HUES6 (cell line): ENCODE measurements around the gene RNF7.

Experiments
- H3K27ac ChIP-seq: 2 replicates; pipeline ENCODE4 v1.7.0; 2013; ENCODE audit warnings: low read depth, mild to moderate bottlenecking, low read length, inconsistent platforms
- H3K27me3 ChIP-seq: 2 replicates; pipeline ENCODE4 v1.6.1; 2013; ENCODE audit warnings: low read length; ENCODE audit not compliant: control insufficient read depth, insufficient read depth
- H3K36me3 ChIP-seq: 2 replicates; pipeline ENCODE4 v1.6.1; 2013; ENCODE audit warnings: low read length; ENCODE audit not compliant: control insufficient read depth, insufficient read depth
- H3K4me1 ChIP-seq: 2 replicates; pipeline ENCODE4 v1.6.1; 2013; ENCODE audit warnings: low read length; ENCODE audit not compliant: control insufficient read depth, insufficient read depth
- H3K4me3 ChIP-seq: 2 replicates; pipeline ENCODE4 v1.5.1; 2013; ENCODE audit warnings: low read depth, low read length
- H3K9ac ChIP-seq: one replicate; pipeline ENCODE4 v1.6.1; 2013; ENCODE audit warnings: mild to moderate bottlenecking, low read length
- H3K9me3 ChIP-seq: 2 replicates; pipeline ENCODE4 v1.6.1; 2013; ENCODE audit warnings: low read depth, low read length; ENCODE audit not compliant: control insufficient read depth, insufficient read depth

Gene RNF7

GRCh38 chr3:141710888-141711616 lies 27.0 kb upstream of the RNF7 start:
- Histone ChIP-seq H3K9ac (no peak overlapping the region), H3K9me3 (0 out of 2 replicates have a peak, but pooled peaks cover 1% of the 10 kb centered on the region), H3K4me3 (no peak overlapping the region), H3K36me3 (no peaks in the 10 kb centered on the region), H3K27ac (no peak overlapping the region), H3K27me3 (no peaks in the 10 kb centered on the region), H3K4me1 (no peaks in the 10 kb centered on the region)

GRCh38 chr3:141714671-141715070 lies 23.4 kb upstream of the RNF7 start:
- no peaks in the 10 kb centered on the region for H3K27me3 ChIP-seq
- H3K4me1 ChIP-seq: no peaks in the 10 kb centered on the region
- no peak overlapping the region for H3K27ac ChIP-seq
- no peaks in the 10 kb centered on the region for H3K36me3 ChIP-seq
- H3K9me3 ChIP-seq: 0 out of 2 replicates have a peak, but pooled peaks cover 5% of the 10 kb centered on the region
- H3K9ac ChIP-seq: no peak overlapping the region
- no peak overlapping the region for H3K4me3 ChIP-seq

GRCh38 chr3:141722081-141722480 lies 16.0 kb upstream of the RNF7 start:
- H3K4me1 ChIP-seq: no peaks in the 10 kb centered on the region; the same call in 1 of the 2 replicates
- H3K27ac ChIP-seq: no peak overlapping the region
- no peak overlapping the region for H3K4me3 ChIP-seq
- no peaks in the 10 kb centered on the region for H3K36me3 ChIP-seq
- no peaks in the 10 kb centered on the region for H3K27me3 ChIP-seq
- no peak overlapping the region for H3K9ac ChIP-seq
- H3K9me3 ChIP-seq: no peaks in the 10 kb centered on the region

GRCh38 chr3:141722648-141723047 lies 15.4 kb upstream of the RNF7 start:
- Histone ChIP-seq H3K9me3 (no peaks in the 10 kb centered on the region), H3K27ac (no peak overlapping the region), H3K4me3 (no peak overlapping the region), H3K4me1 (no peaks in the 10 kb centered on the region; the same call in 1 of the 2 replicates), H3K36me3 (no peaks in the 10 kb centered on the region), H3K9ac (no peak overlapping the region), H3K27me3 (no peaks in the 10 kb centered on the region)

GRCh38 chr3:141723255-141723654 lies 14.8 kb upstream of the RNF7 start:
- H3K27ac ChIP-seq: no peak overlapping the region
- H3K27me3 ChIP-seq: no peaks in the 10 kb centered on the region
- H3K9ac ChIP-seq: no peak overlapping the region
- H3K4me3 ChIP-seq: no peak overlapping the region
- no peaks in the 10 kb centered on the region; the same call in 1 of the 2 replicates for H3K4me1 ChIP-seq
- no peaks in the 10 kb centered on the region for H3K9me3 ChIP-seq
- no peaks in the 10 kb centered on the region for H3K36me3 ChIP-seq

GRCh38 chr3:141724186-141724585 lies 13.9 kb upstream of the RNF7 start:
- no peaks in the 10 kb centered on the region; the same call in 1 of the 2 replicates for H3K4me1 ChIP-seq
- no peaks in the 10 kb centered on the region for H3K36me3 ChIP-seq
- no peak overlapping the region for H3K27ac ChIP-seq
- no peak overlapping the region for H3K4me3 ChIP-seq
- no peaks in the 10 kb centered on the region for H3K9me3 ChIP-seq
- H3K27me3 ChIP-seq: no peaks in the 10 kb centered on the region
- H3K9ac ChIP-seq: no peak overlapping the region

- Histone ChIP-seq H3K4me1 (no peaks in the 10 kb centered on the region; the same call in 1 of the 2 replicates), H3K27me3 (no peaks in the 10 kb centered on the region), H3K27ac (no peak overlapping the region), H3K9me3 (no peaks in the 10 kb centered on the region), H3K9ac (no peak overlapping the region), H3K4me3 (no peak overlapping the region), H3K36me3 (no peaks in the 10 kb centered on the region)
Measured at GRCh38 chr3:141725036-141725435, 13.1 kb upstream of the RNF7 start.

GRCh38 chr3:141726483-141726882 lies 11.6 kb upstream of the RNF7 start:
- Histone ChIP-seq H3K27ac (no peak overlapping the region), H3K36me3 (no peaks in the 10 kb centered on the region), H3K4me1 (no peaks in the 10 kb centered on the region; the same call in 1 of the 2 replicates), H3K4me3 (no peak overlapping the region), H3K27me3 (no peaks in the 10 kb centered on the region), H3K9me3 (no peaks in the 10 kb centered on the region), H3K9ac (no peak overlapping the region)

GRCh38 chr3:141728355-141728892 lies 9.7 kb upstream of the RNF7 start:
- Histone ChIP-seq H3K4me1 (no peaks in the 10 kb centered on the region; the same call in 1 of the 2 replicates), H3K9ac (no peak overlapping the region), H3K27me3 (no peaks in the 10 kb centered on the region), H3K27ac (no peak overlapping the region), H3K4me3 (no peak overlapping the region), H3K36me3 (no peaks in the 10 kb centered on the region), H3K9me3 (no peaks in the 10 kb centered on the region)

- Histone ChIP-seq H3K4me3 (no peak overlapping the region), H3K27me3 (no peaks in the 10 kb centered on the region), H3K27ac (no peak overlapping the region), H3K9ac (no peak overlapping the region), H3K9me3 (no peaks in the 10 kb centered on the region), H3K4me1 (no peaks in the 10 kb centered on the region; the same call in 1 of the 2 replicates), H3K36me3 (no peaks in the 10 kb centered on the region)
Measured at GRCh38 chr3:141729240-141729639, 8.9 kb upstream of the RNF7 start.

GRCh38 chr3:141735176-141735575 lies 2.9 kb upstream of the RNF7 start:
- Histone ChIP-seq H3K9ac (no peak overlapping the region), H3K36me3 (peaks cover 3% of the 10 kb centered on the region; the same call in 1 of the 2 replicates), H3K27me3 (no peaks in the 10 kb centered on the region), H3K27ac (no peak overlapping the region), H3K9me3 (no peaks in the 10 kb centered on the region), H3K4me3 (no peak overlapping the region), H3K4me1 (peaks cover 1% of the 10 kb centered on the region)
